SK-N-SH treated with all-trans-retinoic acid at 6 μM for 48 hours (cell line): ENCODE results near the gene STAC3.

Source experiments
- ATAC-seq: fragments of 200-7000 bp; cut with Tn5 transposase; 3 replicates; pipeline ENCODE4 v1.9.1; 2020; ENCODE audit warnings: mild to moderate bottlenecking, moderate library complexity
- ARNTL ChIP-seq: fragments of 450-650 bp; formaldehyde crosslinking; IDR thresholded peaks from 2 replicates; pipeline ENCODE4 v1.5.0; 2020; ENCODE audit warnings: low read depth, mild to moderate bottlenecking, moderate library complexity, borderline replicate concordance
- BACH2 ChIP-seq: fragments of 250-450 bp; sonication (Bioruptor Pico); IDR thresholded peaks from 2 replicates; pipeline ENCODE4 v1.9.0; 2021; ENCODE audit warnings: mild to moderate bottlenecking, borderline replicate concordance
- ESRRG ChIP-seq: fragments of 250-450 bp; sonication (Bioruptor Pico); IDR thresholded peaks from 2 replicates; pipeline ENCODE4 v1.6.1; 2021; ENCODE audit warnings: mild to moderate bottlenecking
- GLIS3 ChIP-seq: fragments of 250-450 bp; sonication (Bioruptor Pico); IDR thresholded peaks from 2 replicates; pipeline ENCODE4 v1.5.0; 2020; ENCODE audit warnings: mild to moderate bottlenecking, moderate library complexity
- ISL1 ChIP-seq: fragments of 250-450 bp; sonication (Bioruptor Pico); IDR thresholded peaks from 2 replicates; pipeline ENCODE4 v2.1.2; 2022; ENCODE audit warnings: mild to moderate bottlenecking, moderate library complexity
- PPARA ChIP-seq: fragments of 250-450 bp; sonication (Bioruptor Pico); IDR thresholded peaks from 2 replicates; pipeline ENCODE4 v1.5.0; 2020; ENCODE audit warnings: mild to moderate bottlenecking, borderline replicate concordance
- RARB ChIP-seq: fragments of 250-450 bp; sonication (Bioruptor Pico); IDR thresholded peaks from 2 replicates; pipeline ENCODE4 v1.8.0; 2021; ENCODE audit warnings: mild to moderate bottlenecking, moderate library complexity
- SNAI2 ChIP-seq: fragments of 250-450 bp; sonication (Bioruptor Pico); IDR thresholded peaks from 2 replicates; pipeline ENCODE4 v1.5.0; 2020; ENCODE audit warnings: mild to moderate bottlenecking, moderate library complexity
- TCF4 ChIP-seq: fragments of 250-450 bp; sonication (Bioruptor Pico); IDR thresholded peaks from 2 replicates; pipeline ENCODE4 v1.8.0; 2021; ENCODE audit warnings: mild to moderate bottlenecking, moderate library complexity, borderline replicate concordance
- TOX ChIP-seq: fragments of 250-450 bp; sonication (Bioruptor Pico); IDR thresholded peaks from 2 replicates; pipeline ENCODE4 v1.8.0; 2021; ENCODE audit warnings: mild to moderate bottlenecking, moderate library complexity, borderline replicate concordance
- ZC3H10 ChIP-seq: fragments of 250-450 bp; sonication (Bioruptor Pico); IDR thresholded peaks from 2 replicates; pipeline ENCODE4 v1.5.1; 2021; ENCODE audit warnings: mild to moderate bottlenecking, moderate library complexity
- ZFP3 ChIP-seq: fragments of 250-450 bp; sonication (Bioruptor Pico); IDR thresholded peaks from 2 replicates; pipeline ENCODE4 v1.5.0; 2020; ENCODE audit warnings: mild to moderate bottlenecking, moderate library complexity
- ZFP30 ChIP-seq: fragments of 450-650 bp; formaldehyde crosslinking; IDR thresholded peaks from 2 replicates; pipeline ENCODE4 v1.5.0; 2022; ENCODE audit warnings: mild to moderate bottlenecking, moderate library complexity
- ZNF70 ChIP-seq: fragments of 450-650 bp; formaldehyde crosslinking; IDR thresholded peaks from 2 replicates; pipeline ENCODE4 v1.5.0; 2020; ENCODE audit warnings: mild to moderate bottlenecking, moderate library complexity
- ZNF8 ChIP-seq: fragments of 450-650 bp; formaldehyde crosslinking; IDR thresholded peaks from 2 replicates; pipeline ENCODE4 v1.5.0; 2020; ENCODE audit warnings: mild to moderate bottlenecking, moderate library complexity
- TF ChIP-seq, protein P1 (sequence below): fragments of 250-450 bp; sonication (Bioruptor Pico); IDR thresholded peaks from 2 replicates; pipeline ENCODE4 v1.5.1; 2021; ENCODE audit warnings: mild to moderate bottlenecking, moderate library complexity
- TF ChIP-seq, protein P2 (sequence below): fragments of 250-450 bp; sonication (Bioruptor Pico); IDR thresholded peaks from 2 replicates; pipeline ENCODE4 v1.8.0; 2020; ENCODE audit warnings: mild to moderate bottlenecking, moderate library complexity, borderline replicate concordance
- TF ChIP-seq, protein P3 (sequence below): fragments of 250-450 bp; sonication (Bioruptor Pico); IDR thresholded peaks from 2 replicates; pipeline ENCODE4 v1.8.0; 2021; ENCODE audit warnings: low read depth, mild to moderate bottlenecking, moderate library complexity, borderline replicate concordance
- TF ChIP-seq, protein P4 (sequence below): fragments of 250-450 bp; sonication (Bioruptor Pico); IDR thresholded peaks from 2 replicates; pipeline ENCODE4 v1.5.0; 2020; ENCODE audit warnings: mild to moderate bottlenecking, moderate library complexity
- TF ChIP-seq, protein P5 (sequence below): fragments of 250-450 bp; sonication (Bioruptor Pico); IDR thresholded peaks from 2 replicates; pipeline ENCODE4 v1.5.1; 2020; ENCODE audit warnings: low read depth, mild to moderate bottlenecking, moderate library complexity

Gene STAC3

DNA sequence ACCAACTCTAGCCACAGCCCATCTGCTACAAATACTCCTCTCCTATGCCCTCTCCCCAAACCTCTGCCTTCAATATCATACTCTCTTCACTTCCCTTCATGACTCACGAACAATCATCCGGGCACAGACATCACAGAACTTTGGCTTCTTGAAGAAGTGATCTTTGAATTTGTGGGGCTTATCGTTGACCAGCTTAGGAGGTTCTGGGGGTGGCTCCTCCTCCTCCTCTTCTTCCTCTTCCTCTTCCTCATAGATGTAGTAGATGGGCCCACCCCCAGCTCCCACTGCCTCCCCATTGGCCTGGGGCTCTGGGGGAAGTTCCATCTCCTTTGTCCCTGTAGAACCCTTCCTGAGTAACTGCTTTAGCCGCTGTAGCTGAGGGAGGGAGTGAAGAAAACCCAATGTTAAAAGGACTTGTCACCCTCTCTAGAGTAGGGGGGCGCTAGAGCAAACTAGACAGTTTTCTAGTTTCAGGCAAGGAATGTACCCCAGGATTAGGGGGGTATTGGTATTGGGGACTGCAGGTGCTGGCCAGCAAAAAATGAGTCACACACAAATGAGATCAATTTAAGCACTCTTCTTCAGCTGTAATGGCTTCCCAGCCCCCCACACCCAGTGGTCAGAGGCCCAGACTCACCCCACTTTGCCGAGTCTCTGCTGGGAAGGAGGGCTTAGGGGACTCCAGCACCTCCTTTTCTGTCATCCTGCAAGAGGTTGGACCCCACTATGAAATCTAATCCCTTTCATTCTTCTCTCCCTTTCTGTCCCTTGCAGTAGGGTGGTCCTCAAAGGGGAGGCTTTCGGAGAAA is 1.8 kb downstream of the STAC3 start:
- TF ChIP-seq TOX (CRISPR knock-in tag) (no peak), PPARA (CRISPR knock-in tag) (no peak), BACH2 (CRISPR knock-in tag) (no peak), TCF4 (no peak), GLIS3 (CRISPR knock-in tag) (no peak), SNAI2 (CRISPR knock-in tag) (no peak), ZNF8 (no peak), RARB (no peak), ZNF70 (CRISPR knock-in tag) (no peak), ARNTL (no peak), ZFP30 (CRISPR knock-in tag) (no peak)
- TF ChIP-seq, protein P1, sequence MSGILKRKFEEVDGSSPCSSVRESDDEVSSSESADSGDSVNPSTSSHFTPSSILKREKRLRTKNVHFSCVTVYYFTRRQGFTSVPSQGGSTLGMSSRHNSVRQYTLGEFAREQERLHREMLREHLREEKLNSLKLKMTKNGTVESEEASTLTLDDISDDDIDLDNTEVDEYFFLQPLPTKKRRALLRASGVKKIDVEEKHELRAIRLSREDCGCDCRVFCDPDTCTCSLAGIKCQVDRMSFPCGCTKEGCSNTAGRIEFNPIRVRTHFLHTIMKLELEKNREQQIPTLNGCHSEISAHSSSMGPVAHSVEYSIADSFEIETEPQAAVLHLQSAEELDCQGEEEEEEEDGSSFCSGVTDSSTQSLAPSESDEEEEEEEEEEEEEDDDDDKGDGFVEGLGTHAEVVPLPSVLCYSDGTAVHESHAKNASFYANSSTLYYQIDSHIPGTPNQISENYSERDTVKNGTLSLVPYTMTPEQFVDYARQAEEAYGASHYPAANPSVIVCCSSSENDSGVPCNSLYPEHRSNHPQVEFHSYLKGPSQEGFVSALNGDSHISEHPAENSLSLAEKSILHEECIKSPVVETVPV, result no peak
- TF ChIP-seq, protein P2, sequence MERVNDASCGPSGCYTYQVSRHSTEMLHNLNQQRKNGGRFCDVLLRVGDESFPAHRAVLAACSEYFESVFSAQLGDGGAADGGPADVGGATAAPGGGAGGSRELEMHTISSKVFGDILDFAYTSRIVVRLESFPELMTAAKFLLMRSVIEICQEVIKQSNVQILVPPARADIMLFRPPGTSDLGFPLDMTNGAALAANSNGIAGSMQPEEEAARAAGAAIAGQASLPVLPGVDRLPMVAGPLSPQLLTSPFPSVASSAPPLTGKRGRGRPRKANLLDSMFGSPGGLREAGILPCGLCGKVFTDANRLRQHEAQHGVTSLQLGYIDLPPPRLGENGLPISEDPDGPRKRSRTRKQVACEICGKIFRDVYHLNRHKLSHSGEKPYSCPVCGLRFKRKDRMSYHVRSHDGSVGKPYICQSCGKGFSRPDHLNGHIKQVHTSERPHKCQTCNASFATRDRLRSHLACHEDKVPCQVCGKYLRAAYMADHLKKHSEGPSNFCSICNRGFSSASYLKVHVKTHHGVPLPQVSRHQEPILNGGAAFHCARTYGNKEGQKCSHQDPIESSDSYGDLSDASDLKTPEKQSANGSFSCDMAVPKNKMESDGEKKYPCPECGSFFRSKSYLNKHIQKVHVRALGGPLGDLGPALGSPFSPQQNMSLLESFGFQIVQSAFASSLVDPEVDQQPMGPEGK (CRISPR knock-in tag), result no peak
- TF ChIP-seq, protein P3, sequence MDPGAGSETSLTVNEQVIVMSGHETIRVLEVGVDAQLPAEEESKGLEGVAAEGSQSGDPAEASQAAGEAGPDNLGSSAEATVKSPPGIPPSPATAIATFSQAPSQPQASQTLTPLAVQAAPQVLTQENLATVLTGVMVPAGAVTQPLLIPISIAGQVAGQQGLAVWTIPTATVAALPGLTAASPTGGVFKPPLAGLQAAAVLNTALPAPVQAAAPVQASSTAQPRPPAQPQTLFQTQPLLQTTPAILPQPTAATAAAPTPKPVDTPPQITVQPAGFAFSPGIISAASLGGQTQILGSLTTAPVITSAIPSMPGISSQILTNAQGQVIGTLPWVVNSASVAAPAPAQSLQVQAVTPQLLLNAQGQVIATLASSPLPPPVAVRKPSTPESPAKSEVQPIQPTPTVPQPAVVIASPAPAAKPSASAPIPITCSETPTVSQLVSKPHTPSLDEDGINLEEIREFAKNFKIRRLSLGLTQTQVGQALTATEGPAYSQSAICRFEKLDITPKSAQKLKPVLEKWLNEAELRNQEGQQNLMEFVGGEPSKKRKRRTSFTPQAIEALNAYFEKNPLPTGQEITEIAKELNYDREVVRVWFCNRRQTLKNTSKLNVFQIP (CRISPR knock-in tag), result no peak
- TF ChIP-seq, protein P4, sequence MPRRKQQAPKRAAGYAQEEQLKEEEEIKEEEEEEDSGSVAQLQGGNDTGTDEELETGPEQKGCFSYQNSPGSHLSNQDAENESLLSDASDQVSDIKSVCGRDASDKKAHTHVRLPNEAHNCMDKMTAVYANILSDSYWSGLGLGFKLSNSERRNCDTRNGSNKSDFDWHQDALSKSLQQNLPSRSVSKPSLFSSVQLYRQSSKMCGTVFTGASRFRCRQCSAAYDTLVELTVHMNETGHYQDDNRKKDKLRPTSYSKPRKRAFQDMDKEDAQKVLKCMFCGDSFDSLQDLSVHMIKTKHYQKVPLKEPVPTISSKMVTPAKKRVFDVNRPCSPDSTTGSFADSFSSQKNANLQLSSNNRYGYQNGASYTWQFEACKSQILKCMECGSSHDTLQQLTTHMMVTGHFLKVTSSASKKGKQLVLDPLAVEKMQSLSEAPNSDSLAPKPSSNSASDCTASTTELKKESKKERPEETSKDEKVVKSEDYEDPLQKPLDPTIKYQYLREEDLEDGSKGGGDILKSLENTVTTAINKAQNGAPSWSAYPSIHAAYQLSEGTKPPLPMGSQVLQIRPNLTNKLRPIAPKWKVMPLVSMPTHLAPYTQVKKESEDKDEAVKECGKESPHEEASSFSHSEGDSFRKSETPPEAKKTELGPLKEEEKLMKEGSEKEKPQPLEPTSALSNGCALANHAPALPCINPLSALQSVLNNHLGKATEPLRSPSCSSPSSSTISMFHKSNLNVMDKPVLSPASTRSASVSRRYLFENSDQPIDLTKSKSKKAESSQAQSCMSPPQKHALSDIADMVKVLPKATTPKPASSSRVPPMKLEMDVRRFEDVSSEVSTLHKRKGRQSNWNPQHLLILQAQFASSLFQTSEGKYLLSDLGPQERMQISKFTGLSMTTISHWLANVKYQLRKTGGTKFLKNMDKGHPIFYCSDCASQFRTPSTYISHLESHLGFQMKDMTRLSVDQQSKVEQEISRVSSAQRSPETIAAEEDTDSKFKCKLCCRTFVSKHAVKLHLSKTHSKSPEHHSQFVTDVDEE (CRISPR knock-in tag), result no peak
- TF ChIP-seq, all 23 proteins: peak for 0
- no peak for ATAC-seq

DNA sequence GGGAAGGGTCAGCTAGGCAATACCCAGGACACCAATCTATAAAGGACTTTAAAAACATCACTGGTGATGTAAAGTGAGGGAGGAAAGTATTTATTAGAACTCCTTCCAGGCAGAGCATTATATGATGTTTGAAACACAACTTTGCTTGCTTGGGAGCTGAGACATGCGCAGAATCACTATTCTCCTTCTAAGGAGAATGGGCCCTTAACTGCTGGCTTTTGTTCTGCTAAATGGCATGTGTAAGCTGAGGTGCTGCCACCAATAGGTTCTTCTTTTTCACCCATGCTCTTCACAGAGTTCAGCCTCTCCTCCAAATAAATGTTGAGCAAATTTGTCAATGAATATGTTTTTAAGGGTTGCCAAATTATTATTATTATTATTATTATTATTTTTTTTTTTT is 3.9 kb downstream of the STAC3 start:
- ATAC-seq, result no peak
- TF ChIP-seq TCF4 (no peak), TOX (CRISPR knock-in tag) (no peak), RARB (no peak)

DNA sequence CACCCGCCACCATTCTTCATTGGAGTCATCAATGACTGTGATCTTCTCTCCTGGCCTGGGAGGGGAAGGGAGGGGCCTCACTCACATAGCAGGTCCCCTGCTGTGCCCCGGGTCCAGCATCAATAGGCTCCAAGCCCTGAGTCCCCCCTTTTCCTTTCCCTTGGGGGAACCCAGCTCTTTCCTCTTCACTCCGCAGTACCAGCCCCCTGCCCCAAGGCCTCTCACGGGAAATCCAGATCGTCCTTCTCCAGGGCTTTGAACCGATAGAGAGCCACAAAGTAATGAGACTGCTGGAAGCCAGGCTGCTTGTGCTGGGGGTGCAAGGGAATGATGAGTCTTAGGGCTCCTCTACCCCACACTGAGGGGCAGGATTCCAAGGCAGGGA is 6.7 kb downstream of the STAC3 start:
- TF ChIP-seq ZC3H10 (CRISPR knock-in tag), result no peak
- TF ChIP-seq, protein P1, result no peak
- no peak for TF ChIP-seq ISL1 (CRISPR knock-in tag)
- no peak for TF ChIP-seq GLIS3 (CRISPR knock-in tag)
- no peak for TF ChIP-seq ZNF8
- TF ChIP-seq TCF4, result no peak
- TF ChIP-seq ESRRG, result no peak
- TF ChIP-seq SNAI2 (CRISPR knock-in tag), result no peak
- TF ChIP-seq, protein P3 (CRISPR knock-in tag), result no peak
- TF ChIP-seq RARB, result no peak
- no peak for TF ChIP-seq ARNTL
- TF ChIP-seq, protein P5, sequence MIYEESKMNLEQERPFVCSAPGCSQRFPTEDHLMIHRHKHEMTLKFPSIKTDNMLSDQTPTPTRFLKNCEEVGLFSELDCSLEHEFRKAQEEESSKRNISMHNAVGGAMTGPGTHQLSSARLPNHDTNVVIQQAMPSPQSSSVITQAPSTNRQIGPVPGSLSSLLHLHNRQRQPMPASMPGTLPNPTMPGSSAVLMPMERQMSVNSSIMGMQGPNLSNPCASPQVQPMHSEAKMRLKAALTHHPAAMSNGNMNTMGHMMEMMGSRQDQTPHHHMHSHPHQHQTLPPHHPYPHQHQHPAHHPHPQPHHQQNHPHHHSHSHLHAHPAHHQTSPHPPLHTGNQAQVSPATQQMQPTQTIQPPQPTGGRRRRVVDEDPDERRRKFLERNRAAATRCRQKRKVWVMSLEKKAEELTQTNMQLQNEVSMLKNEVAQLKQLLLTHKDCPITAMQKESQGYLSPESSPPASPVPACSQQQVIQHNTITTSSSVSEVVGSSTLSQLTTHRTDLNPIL, result no peak
- TF ChIP-seq ZFP3 (CRISPR knock-in tag), result no peak
- no peak for ATAC-seq
